ENCODE results near the gene TRIM72. TPM values are rescaled to one million over a fixed set of nuclear protein-coding genes. Genes with fewer than 3 reads are reported as not detected.

TRIM72 gene
- total RNA-seq, 1 donor from 2014 or later, result not detected

GRCh38 chr16:31217136-31217530 lies 3.2 kb downstream of the TRIM72 start:
- no peak overlapping the region for H3K27ac Mint-ChIP-seq (ENCODE audit: unreplicated experiment)
- H3K36me3 Mint-ChIP-seq (ENCODE audit: unreplicated experiment), result no peaks in the 10 kb centered on the region
- no peak for TF ChIP-seq CTCF (IDR thresholded peaks at IDR 0.05)
- peaks cover 65% of the 10 kb centered on the region for H3K27me3 Mint-ChIP-seq (ENCODE audit: unreplicated experiment)
- H3K4me1 Mint-ChIP-seq (ENCODE audit: unreplicated experiment), result peaks cover 16% of the 10 kb centered on the region
- H3K4me3 Mint-ChIP-seq (ENCODE audit: unreplicated experiment), result no peak overlapping the region
- no peak for DNase-seq (ENCODE audit: extremely low spot score, unreplicated experiment)
- no peaks in the 10 kb centered on the region for H3K9me3 Mint-ChIP-seq (ENCODE audit: unreplicated experiment)

- H3K4me1 Mint-ChIP-seq (ENCODE audit: unreplicated experiment), result peaks cover 16% of the 10 kb centered on the region
Observed at GRCh38 chr16:31219154-31219741, 5.3 kb downstream of the TRIM72 start.

GRCh38 chr16:31221357-31222160 lies 7.6 kb downstream of the TRIM72 start:
- peaks cover 33% of the 10 kb centered on the region for H3K27me3 Mint-ChIP-seq (ENCODE audit: unreplicated experiment)

More at GRCh38 chr16:31219154-31219741, 5.3 kb downstream of the TRIM72 start:
- no peaks in the 10 kb centered on the region for H3K9me3 Mint-ChIP-seq (ENCODE audit: unreplicated experiment)
- no peak overlapping the region for H3K4me3 Mint-ChIP-seq (ENCODE audit: unreplicated experiment)
- peaks cover 46% of the 10 kb centered on the region for H3K27me3 Mint-ChIP-seq (ENCODE audit: unreplicated experiment)
- DNase-seq (ENCODE audit: extremely low spot score, unreplicated experiment), result no peak
- H3K27ac Mint-ChIP-seq (ENCODE audit: unreplicated experiment), result no peak overlapping the region
- TF ChIP-seq CTCF (IDR thresholded peaks at IDR 0.05), result no peak
- H3K36me3 Mint-ChIP-seq (ENCODE audit: unreplicated experiment), result no peaks in the 10 kb centered on the region

GRCh38 chr16:31223044-31223443 lies 9.1 kb downstream of the TRIM72 start:
- Mint-ChIP-seq H3K9me3 (ENCODE audit: unreplicated experiment) (no peaks in the 10 kb centered on the region), H3K36me3 (ENCODE audit: unreplicated experiment) (no peaks in the 10 kb centered on the region), H3K4me1 (ENCODE audit: unreplicated experiment) (no peaks in the 10 kb centered on the region), H3K4me3 (ENCODE audit: unreplicated experiment) (no peak overlapping the region), H3K27ac (ENCODE audit: unreplicated experiment) (no peak overlapping the region), H3K27me3 (ENCODE audit: unreplicated experiment) (peaks cover 19% of the 10 kb centered on the region)
- no peak for TF ChIP-seq CTCF (IDR thresholded peaks at IDR 0.05)
- no peak for DNase-seq (ENCODE audit: extremely low spot score, unreplicated experiment)

More at GRCh38 chr16:31221357-31222160, 7.6 kb downstream of the TRIM72 start:
- DNase-seq (ENCODE audit: extremely low spot score, unreplicated experiment), result no peak
- no peak for TF ChIP-seq CTCF (IDR thresholded peaks at IDR 0.05)
- Mint-ChIP-seq H3K36me3 (ENCODE audit: unreplicated experiment) (no peaks in the 10 kb centered on the region), H3K4me1 (ENCODE audit: unreplicated experiment) (peaks cover 4% of the 10 kb centered on the region), H3K27ac (ENCODE audit: unreplicated experiment) (no peak overlapping the region), H3K9me3 (ENCODE audit: unreplicated experiment) (no peaks in the 10 kb centered on the region), H3K4me3 (ENCODE audit: unreplicated experiment) (no peak overlapping the region)

Measured in osteocyte (in vitro differentiated cells).